Uterus (tissue), 4 donors: ENCODE results near the gene PDE4D. TPM values are rescaled to one million over a fixed set of nuclear protein-coding genes. Genes with fewer than 3 reads are reported as not detected.
A peak's percentile ranks its signal among the peaks of the same experiment; 100 is the strongest.

Experiments
- DNase-seq, 2 donors: peaks; one replicate each; pipeline ENCODE4 v3.0.0-alpha.2; 2019 to 2020
- H3K27ac ChIP-seq, 2 donors: fragments of 200-600 bp; sonication (generic); 1 replicate in 1 of 2; 2 replicates in 1 of 2; pipeline ENCODE4 v1.5.1; 2016 to 2018
- H3K27me3 ChIP-seq, 2 donors: fragments of 200-600 bp; sonication (generic); one replicate each; pipeline ENCODE4 v1.5.1; 2018 to 2019; ENCODE audit warnings: control low read depth in 1 of 2
- H3K36me3 ChIP-seq, 2 donors: fragments of 200-600 bp; sonication (generic); one replicate each; pipeline ENCODE4 v1.5.1; 2019; ENCODE audit warnings: control low read depth in 1 of 2
- H3K4me1 ChIP-seq, 2 donors: fragments of 200-600 bp; sonication (generic); one replicate each; pipeline ENCODE4 v1.5.1; 2018 to 2019; ENCODE audit warnings: control low read depth in 1 of 2
- H3K4me3 ChIP-seq, 2 donors: fragments of 200-600 bp; sonication (generic); 1 replicate in 1 of 2; 2 replicates in 1 of 2; pipeline ENCODE4 v1.5.1; 2018 to 2019; ENCODE audit warnings: mild to moderate bottlenecking in 1 of 2
- H3K9me3 ChIP-seq, 2 donors: fragments of 200-600 bp; sonication (generic); one replicate each; pipeline ENCODE4 v1.5.1; 2019; ENCODE audit warnings: control low read depth in 1 of 2
- CTCF ChIP-seq, 4 experiments: fragments of 200-600 bp in 2 of 4; fragments of 450-650 bp in 2 of 4; sonication (generic) in 2 of 4; IDR thresholded peaks; one replicate each; pipeline ENCODE4 v1.5.1; 2016 to 2019; ENCODE audit warnings: antibody characterized with exemption in 4 of 4, mild to moderate bottlenecking in 2 of 4, moderate library complexity in 1 of 4
- POLR2A ChIP-seq, 2 donors: fragments of 450-650 bp; IDR thresholded peaks; one replicate each; pipeline ENCODE4 v1.6.1; 2016; ENCODE audit warnings: antibody characterized with exemption in 2 of 2, mild to moderate bottlenecking in 1 of 2, moderate library complexity in 1 of 2
- intact Hi-C: fragments of 100-400 bp; cut with DNase I; formaldehyde crosslinking; loops from one replicate; pipeline ENCODE4 v1.15.1; 2023; ENCODE audit warnings: low total_unique reads
- total RNA-seq, 4 donors: library from RNA; depleted of rRNA in 3 of 4; stranded (reverse); fragments of >200 nt in 3 of 4; gene quantifications; one replicate each; pipeline versions ENCODE4 v1.1.0 to v1.2.4, GENCODE V29; 2014 to 2023
- donor health status: DM: yes; HTN: yes; CAD: no.

PDE4D gene
- total RNA-seq, 4 donors from 2014 or later, result 27.1 to 77.0 (median 45.8) TPM

- intact Hi-C loops, result no loop called here
- no peaks in the 10 kb centered on the region for H3K27me3 ChIP-seq
- H3K4me1 ChIP-seq, result no peaks in the 10 kb centered on the region
- no peaks in the 10 kb centered on the region for H3K9me3 ChIP-seq
- no peak for TF ChIP-seq POLR2A (IDR thresholded peaks at IDR 0.05)
- TF ChIP-seq CTCF (IDR thresholded peaks at IDR 0.05), result no peak
- H3K4me3 ChIP-seq, result no peak overlapping the region
- H3K36me3 ChIP-seq, result no peaks in the 10 kb centered on the region
- H3K27ac ChIP-seq, result no peak overlapping the region
- no peak for DNase-seq
Measured at GRCh38 chr5:59097116-59097515, 796.4 kb downstream of the PDE4D start.

GRCh38 chr5:59095480-59095879, 798.0 kb downstream of the PDE4D start:
- intact Hi-C loops, result no loop called here
- Histone ChIP-seq H3K4me3 (no peak overlapping the region), H3K4me1 (no peaks in the 10 kb centered on the region), H3K36me3 (no peaks in the 10 kb centered on the region), H3K27me3 (no peaks in the 10 kb centered on the region), H3K27ac (peak overlapping the region in 1 of 2 donors; percentile 22), H3K9me3 (no peaks in the 10 kb centered on the region)
- TF ChIP-seq POLR2A (IDR thresholded peaks at IDR 0.05), result no peak
- no peak for TF ChIP-seq CTCF (IDR thresholded peaks at IDR 0.05)
- no peak for DNase-seq

GRCh38 chr5:59094864-59095263, 798.7 kb downstream of the PDE4D start:
- Histone ChIP-seq H3K36me3 (no peaks in the 10 kb centered on the region), H3K27ac (no peak overlapping the region), H3K4me1 (no peaks in the 10 kb centered on the region), H3K9me3 (no peaks in the 10 kb centered on the region), H3K27me3 (no peaks in the 10 kb centered on the region), H3K4me3 (no peak overlapping the region)
- intact Hi-C loops, result no loop called here
- DNase-seq, result no peak
- TF ChIP-seq CTCF (IDR thresholded peaks at IDR 0.05) (no peak), POLR2A (IDR thresholded peaks at IDR 0.05) (no peak)

GRCh38 chr5:59093329-59093728, 800.2 kb downstream of the PDE4D start:
- H3K36me3 ChIP-seq, result no peaks in the 10 kb centered on the region
- H3K4me1 ChIP-seq, result no peaks in the 10 kb centered on the region
- H3K4me3 ChIP-seq, result peak overlapping the region in 1 of 2 donors; percentile 12
- H3K27ac ChIP-seq, result peak overlapping the region in 1 of 2 donors; percentile 21
- no peak for DNase-seq
- intact Hi-C loops, result no loop called here
- no peaks in the 10 kb centered on the region for H3K9me3 ChIP-seq
- H3K27me3 ChIP-seq, result no peaks in the 10 kb centered on the region
- TF ChIP-seq CTCF (IDR thresholded peaks at IDR 0.05), result no peak
- no peak for TF ChIP-seq POLR2A (IDR thresholded peaks at IDR 0.05)

- Histone ChIP-seq H3K27ac (peak overlapping the region in 1 of 2 donors; percentile 21), H3K36me3 (no peaks in the 10 kb centered on the region), H3K4me3 (peak overlapping the region in 1 of 2 donors; percentile 12), H3K27me3 (no peaks in the 10 kb centered on the region), H3K9me3 (no peaks in the 10 kb centered on the region), H3K4me1 (no peaks in the 10 kb centered on the region)
- intact Hi-C loops, result no loop called here
- no peak for DNase-seq
- no peak for TF ChIP-seq CTCF (IDR thresholded peaks at IDR 0.05)
- TF ChIP-seq POLR2A (IDR thresholded peaks at IDR 0.05), result no peak
Measured at GRCh38 chr5:59092758-59093157, 800.8 kb downstream of the PDE4D start.
